GM06990 (cell line): ENCODE data around the gene MDM2.
"Not testable (repeated sequence)": the region's sequence is repeated elsewhere in the genome, so short reads cannot be mapped to it uniquely, and the experiment has no call there.

Experiments used
- DNase-seq: peaks from one replicate; pipeline ENCODE4 v3.0.0-alpha.2; 2011; ENCODE audit not compliant: insufficient read length; ENCODE audit errors: extremely low read depth
- H3K27me3 ChIP-seq: replicated peaks from 2 replicates; pipeline ENCODE4 v1.6.0; 2011; ENCODE audit warnings: low read length; ENCODE audit not compliant: control insufficient read depth, insufficient read depth
- H3K36me3 ChIP-seq: 2 replicates; pipeline ENCODE4 v1.5.1; 2011; ENCODE audit warnings: low read length; ENCODE audit not compliant: control insufficient read depth, insufficient read depth
- H3K4me3 ChIP-seq: replicated peaks from 2 replicates; pipeline ENCODE4 v1.5.1; 2011; ENCODE audit warnings: low read depth, mild to moderate bottlenecking, control low read depth, low read length
- TF ChIP-seq, protein P1 (sequence below): IDR thresholded peaks from 2 replicates; pipeline ENCODE4 v1.5.1; 2011; ENCODE audit warnings: low read length, control low read depth, mild to moderate bottlenecking, inconsistent platforms; ENCODE audit not compliant: insufficient read depth, poor library complexity, severe bottlenecking

The MDM2 gene

GRCh38 chr12:68809190-68810026 lies 1.4 kb downstream of the MDM2 start:
- TF ChIP-seq, protein P1, sequence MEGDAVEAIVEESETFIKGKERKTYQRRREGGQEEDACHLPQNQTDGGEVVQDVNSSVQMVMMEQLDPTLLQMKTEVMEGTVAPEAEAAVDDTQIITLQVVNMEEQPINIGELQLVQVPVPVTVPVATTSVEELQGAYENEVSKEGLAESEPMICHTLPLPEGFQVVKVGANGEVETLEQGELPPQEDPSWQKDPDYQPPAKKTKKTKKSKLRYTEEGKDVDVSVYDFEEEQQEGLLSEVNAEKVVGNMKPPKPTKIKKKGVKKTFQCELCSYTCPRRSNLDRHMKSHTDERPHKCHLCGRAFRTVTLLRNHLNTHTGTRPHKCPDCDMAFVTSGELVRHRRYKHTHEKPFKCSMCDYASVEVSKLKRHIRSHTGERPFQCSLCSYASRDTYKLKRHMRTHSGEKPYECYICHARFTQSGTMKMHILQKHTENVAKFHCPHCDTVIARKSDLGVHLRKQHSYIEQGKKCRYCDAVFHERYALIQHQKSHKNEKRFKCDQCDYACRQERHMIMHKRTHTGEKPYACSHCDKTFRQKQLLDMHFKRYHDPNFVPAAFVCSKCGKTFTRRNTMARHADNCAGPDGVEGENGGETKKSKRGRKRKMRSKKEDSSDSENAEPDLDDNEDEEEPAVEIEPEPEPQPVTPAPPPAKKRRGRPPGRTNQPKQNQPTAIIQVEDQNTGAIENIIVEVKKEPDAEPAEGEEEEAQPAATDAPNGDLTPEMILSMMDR: no peak
- Histone ChIP-seq H3K4me3 (peak overlapping the region; percentile 93), H3K27me3 (no peaks in the 10 kb centered on the region), H3K36me3 (peaks cover 4% of the 10 kb centered on the region)
- DNase-seq: peak; percentile 13

GRCh38 chr12:68810027-68810389 lies 2.0 kb downstream of the MDM2 start:
- DNase-seq, H3K27me3 ChIP-seq, H3K36me3 ChIP-seq: not testable (repeated sequence)
- H3K4me3 ChIP-seq: peak overlapping the region; percentile 93

GRCh38 chr12:68811573-68811972 lies 3.6 kb downstream of the MDM2 start:
- not testable (repeated sequence) for H3K27me3 ChIP-seq, H3K36me3 ChIP-seq, DNase-seq
- peak overlapping the region; percentile 93 for H3K4me3 ChIP-seq

- DNase-seq: no peak
- TF ChIP-seq, protein P1: no peak
- H3K4me3 ChIP-seq: peak overlapping the region; percentile 37
- peaks cover 5% of the 10 kb centered on the region for H3K36me3 ChIP-seq
- no peaks in the 10 kb centered on the region for H3K27me3 ChIP-seq
These were observed 4.7 kb downstream of the MDM2 start for GRCh38 chr12:68812553-68813241.

DNA sequence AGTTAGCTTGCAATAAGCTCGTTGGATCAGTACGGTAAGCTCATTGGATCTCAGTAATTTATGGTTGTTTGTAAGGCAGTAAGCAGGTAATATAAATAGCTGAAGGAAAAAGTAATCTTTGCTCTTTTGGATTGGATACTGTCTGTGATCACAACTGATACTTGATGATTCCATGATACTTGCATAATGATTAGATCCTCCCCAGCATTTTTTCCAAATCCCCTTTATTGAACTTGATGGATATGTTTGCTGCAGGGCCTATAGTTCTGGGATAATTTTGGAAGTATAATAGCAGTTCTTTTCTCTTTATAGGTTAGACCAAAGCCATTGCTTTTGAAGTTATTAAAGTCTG lies 5.2 kb downstream of the MDM2 start:
- TF ChIP-seq, protein P1: no peak
- H3K27me3 ChIP-seq: no peaks in the 10 kb centered on the region
- peaks cover 7% of the 10 kb centered on the region for H3K36me3 ChIP-seq
- peak overlapping the region; percentile 37 for H3K4me3 ChIP-seq
- no peak for DNase-seq

DNA sequence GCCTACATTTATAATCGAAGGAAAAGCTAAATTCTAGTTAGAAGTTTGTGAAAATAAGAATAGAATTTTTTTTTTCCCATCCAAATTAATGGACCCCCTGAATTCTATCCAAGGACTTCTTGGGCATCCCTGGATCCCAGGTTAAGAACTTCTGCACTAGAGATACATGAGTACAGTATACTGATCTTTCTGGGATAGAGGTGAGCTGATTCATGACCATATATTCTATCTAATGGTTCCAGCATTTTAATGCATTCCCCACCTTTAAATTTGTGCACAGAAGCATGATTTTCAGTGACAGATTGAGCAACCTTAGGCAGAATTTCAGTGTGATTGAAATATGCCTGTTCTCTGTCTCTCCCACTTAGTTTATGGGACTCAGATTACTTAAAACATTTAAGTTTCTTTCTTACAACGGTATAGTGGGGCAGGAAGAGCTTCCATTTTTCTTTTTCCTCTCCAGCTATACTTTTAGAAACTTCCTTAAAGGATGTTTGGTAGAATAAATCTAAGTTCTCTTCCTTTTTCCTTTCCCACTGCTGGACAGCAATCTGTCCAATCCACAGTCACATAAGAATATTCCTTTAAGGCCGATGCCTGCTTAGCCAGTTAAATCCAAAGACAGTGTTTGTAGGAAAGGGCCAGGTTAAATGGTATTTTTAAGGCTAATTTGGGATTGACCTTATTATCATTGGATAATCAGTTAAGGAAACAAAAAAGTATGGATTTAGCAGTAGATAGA lies 6.7 kb downstream of the MDM2 start:
- Histone ChIP-seq H3K36me3 (peaks cover 8% of the 10 kb centered on the region), H3K4me3 (peak overlapping the region; percentile 27), H3K27me3 (no peaks in the 10 kb centered on the region)
- DNase-seq: no peak
- TF ChIP-seq, protein P1: no peak
